ENCODE results near the gene KIAA0513.

GRCh38 chr16:85078226-85078625 lies 50.6 kb downstream of the KIAA0513 start:
- no peak for TF ChIP-seq CTCF (conservative IDR thresholded peaks at IDR 0.05 in 1 of 2, IDR thresholded peaks at IDR 0.05 in 1 of 2; ENCODE audit: extremely low read depth in 1 of 2, insufficient read depth in 1 of 2, low read depth in 1 of 2, low read length in 2 of 2)
- TF ChIP-seq EZH2 (IDR thresholded peaks at IDR 0.05; ENCODE audit: borderline replicate concordance, low read length) = no peak

Measured in mammary epithelial cell (primary cell).